Fibroblast of peridontal ligament (primary cell): ENCODE data around the gene YIF1A.

ENCODE experiments used
- DNase-seq: peaks from one replicate; pipeline ENCODE4 v3.0.0-alpha.2; 2010; ENCODE audit errors: extremely low read depth

YIF1A gene

GRCh38 chr11:66288671-66289547 lies at the start of gene YIF1A:
YIF1A (minus strand) TSS chr11:66289143; CDS start chr11:66288985, 158 bp downstream.
- DNase-seq, result peak; percentile 99

- DNase-seq, result no peak
Observed at GRCh38 chr11:66337103-66337899, 48.4 kb upstream of the YIF1A start.

- DNase-seq, result peak; percentile 93
Observed at GRCh38 chr11:66336234-66337102, 47.5 kb upstream of the YIF1A start, which contains the start of gene RIN1. RIN1 (minus strand) TSS chr11:66336434; CDS start chr11:66336402, 32 bp downstream.

GRCh38 chr11:66335531-66336233 lies 46.7 kb upstream of the YIF1A start:
- DNase-seq, result peak; percentile 52

GRCh38 chr11:66334605-66335442 lies 45.9 kb upstream of the YIF1A start:
- DNase-seq, result no peak

- DNase-seq, result no peak
Observed at GRCh38 chr11:66333896-66334604, 45.1 kb upstream of the YIF1A start.

GRCh38 chr11:66333220-66333877 lies 44.4 kb upstream of the YIF1A start:
- no peak for DNase-seq

GRCh38 chr11:66332371-66333219 lies 43.7 kb upstream of the YIF1A start:
- DNase-seq, result no peak

GRCh38 chr11:66331542-66332370 lies 42.8 kb upstream of the YIF1A start:
- DNase-seq, result no peak

- no peak for DNase-seq
Observed at GRCh38 chr11:66330931-66331330, 42.0 kb upstream of the YIF1A start.

GRCh38 chr11:66329165-66329673 lies 40.3 kb upstream of the YIF1A start:
- DNase-seq, result no peak

GRCh38 chr11:66328302-66329144 lies 39.6 kb upstream of the YIF1A start:
- DNase-seq, result peak; percentile 69

- no peak for DNase-seq
Observed at GRCh38 chr11:66328031-66328301, 39.0 kb upstream of the YIF1A start.

- DNase-seq, result peak; percentile 51
Observed at GRCh38 chr11:66327171-66328030, 38.5 kb upstream of the YIF1A start.
